Measurements from ENCODE around the gene TTC27.

DNA sequence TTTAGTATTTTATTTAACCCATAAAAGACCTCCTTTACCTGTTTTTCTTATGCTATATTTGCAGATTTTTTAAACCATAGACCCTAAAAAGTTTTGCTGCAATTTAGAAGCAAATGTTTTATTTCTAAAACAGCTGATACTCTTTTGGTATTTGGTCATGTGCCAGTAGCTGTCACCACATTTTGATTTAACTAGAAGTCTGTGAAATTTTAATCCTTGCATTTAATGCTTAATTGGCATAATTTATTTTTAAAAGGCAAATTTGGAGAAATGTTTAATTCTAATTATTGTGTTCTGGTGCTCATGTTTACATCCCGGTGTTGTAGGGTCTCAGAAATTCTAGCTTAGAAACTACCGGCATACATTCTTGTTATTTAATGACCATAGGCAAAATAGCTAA is 111.8 kb downstream of the TTC27 start:
- TF ChIP-seq, protein P1, sequence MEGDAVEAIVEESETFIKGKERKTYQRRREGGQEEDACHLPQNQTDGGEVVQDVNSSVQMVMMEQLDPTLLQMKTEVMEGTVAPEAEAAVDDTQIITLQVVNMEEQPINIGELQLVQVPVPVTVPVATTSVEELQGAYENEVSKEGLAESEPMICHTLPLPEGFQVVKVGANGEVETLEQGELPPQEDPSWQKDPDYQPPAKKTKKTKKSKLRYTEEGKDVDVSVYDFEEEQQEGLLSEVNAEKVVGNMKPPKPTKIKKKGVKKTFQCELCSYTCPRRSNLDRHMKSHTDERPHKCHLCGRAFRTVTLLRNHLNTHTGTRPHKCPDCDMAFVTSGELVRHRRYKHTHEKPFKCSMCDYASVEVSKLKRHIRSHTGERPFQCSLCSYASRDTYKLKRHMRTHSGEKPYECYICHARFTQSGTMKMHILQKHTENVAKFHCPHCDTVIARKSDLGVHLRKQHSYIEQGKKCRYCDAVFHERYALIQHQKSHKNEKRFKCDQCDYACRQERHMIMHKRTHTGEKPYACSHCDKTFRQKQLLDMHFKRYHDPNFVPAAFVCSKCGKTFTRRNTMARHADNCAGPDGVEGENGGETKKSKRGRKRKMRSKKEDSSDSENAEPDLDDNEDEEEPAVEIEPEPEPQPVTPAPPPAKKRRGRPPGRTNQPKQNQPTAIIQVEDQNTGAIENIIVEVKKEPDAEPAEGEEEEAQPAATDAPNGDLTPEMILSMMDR (IDR thresholded peaks at IDR 0.05; ENCODE audit: low read depth, low read length, missing input control) = no peak
- no peak for TF ChIP-seq HNF4G (IDR thresholded peaks at IDR 0.05)
- TF ChIP-seq, protein P2, sequence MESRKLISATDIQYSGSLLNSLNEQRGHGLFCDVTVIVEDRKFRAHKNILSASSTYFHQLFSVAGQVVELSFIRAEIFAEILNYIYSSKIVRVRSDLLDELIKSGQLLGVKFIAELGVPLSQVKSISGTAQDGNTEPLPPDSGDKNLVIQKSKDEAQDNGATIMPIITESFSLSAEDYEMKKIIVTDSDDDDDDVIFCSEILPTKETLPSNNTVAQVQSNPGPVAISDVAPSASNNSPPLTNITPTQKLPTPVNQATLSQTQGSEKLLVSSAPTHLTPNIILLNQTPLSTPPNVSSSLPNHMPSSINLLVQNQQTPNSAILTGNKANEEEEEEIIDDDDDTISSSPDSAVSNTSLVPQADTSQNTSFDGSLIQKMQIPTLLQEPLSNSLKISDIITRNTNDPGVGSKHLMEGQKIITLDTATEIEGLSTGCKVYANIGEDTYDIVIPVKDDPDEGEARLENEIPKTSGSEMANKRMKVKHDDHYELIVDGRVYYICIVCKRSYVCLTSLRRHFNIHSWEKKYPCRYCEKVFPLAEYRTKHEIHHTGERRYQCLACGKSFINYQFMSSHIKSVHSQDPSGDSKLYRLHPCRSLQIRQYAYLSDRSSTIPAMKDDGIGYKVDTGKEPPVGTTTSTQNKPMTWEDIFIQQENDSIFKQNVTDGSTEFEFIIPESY (IDR thresholded peaks at IDR 0.05) = no peak
- no peak for TF ChIP-seq TAF1 (conservative IDR thresholded peaks at IDR 0.05)
- TF ChIP-seq, protein P3, sequence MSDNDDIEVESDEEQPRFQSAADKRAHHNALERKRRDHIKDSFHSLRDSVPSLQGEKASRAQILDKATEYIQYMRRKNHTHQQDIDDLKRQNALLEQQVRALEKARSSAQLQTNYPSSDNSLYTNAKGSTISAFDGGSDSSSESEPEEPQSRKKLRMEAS (IDR thresholded peaks at IDR 0.05) = no peak
- TF ChIP-seq GABPA (IDR thresholded peaks at IDR 0.05 in 1 of 2, conservative IDR thresholded peaks at IDR 0.05 in 1 of 2) = no peak
- no peak for TF ChIP-seq FOXA1 (IDR thresholded peaks at IDR 0.05)
- TF ChIP-seq RAD21 (IDR thresholded peaks at IDR 0.05) = no peak
- no peak for TF ChIP-seq EGR1 (IDR thresholded peaks at IDR 0.05; ENCODE audit: low read depth in 2 of 2)
- TF ChIP-seq, protein P4, sequence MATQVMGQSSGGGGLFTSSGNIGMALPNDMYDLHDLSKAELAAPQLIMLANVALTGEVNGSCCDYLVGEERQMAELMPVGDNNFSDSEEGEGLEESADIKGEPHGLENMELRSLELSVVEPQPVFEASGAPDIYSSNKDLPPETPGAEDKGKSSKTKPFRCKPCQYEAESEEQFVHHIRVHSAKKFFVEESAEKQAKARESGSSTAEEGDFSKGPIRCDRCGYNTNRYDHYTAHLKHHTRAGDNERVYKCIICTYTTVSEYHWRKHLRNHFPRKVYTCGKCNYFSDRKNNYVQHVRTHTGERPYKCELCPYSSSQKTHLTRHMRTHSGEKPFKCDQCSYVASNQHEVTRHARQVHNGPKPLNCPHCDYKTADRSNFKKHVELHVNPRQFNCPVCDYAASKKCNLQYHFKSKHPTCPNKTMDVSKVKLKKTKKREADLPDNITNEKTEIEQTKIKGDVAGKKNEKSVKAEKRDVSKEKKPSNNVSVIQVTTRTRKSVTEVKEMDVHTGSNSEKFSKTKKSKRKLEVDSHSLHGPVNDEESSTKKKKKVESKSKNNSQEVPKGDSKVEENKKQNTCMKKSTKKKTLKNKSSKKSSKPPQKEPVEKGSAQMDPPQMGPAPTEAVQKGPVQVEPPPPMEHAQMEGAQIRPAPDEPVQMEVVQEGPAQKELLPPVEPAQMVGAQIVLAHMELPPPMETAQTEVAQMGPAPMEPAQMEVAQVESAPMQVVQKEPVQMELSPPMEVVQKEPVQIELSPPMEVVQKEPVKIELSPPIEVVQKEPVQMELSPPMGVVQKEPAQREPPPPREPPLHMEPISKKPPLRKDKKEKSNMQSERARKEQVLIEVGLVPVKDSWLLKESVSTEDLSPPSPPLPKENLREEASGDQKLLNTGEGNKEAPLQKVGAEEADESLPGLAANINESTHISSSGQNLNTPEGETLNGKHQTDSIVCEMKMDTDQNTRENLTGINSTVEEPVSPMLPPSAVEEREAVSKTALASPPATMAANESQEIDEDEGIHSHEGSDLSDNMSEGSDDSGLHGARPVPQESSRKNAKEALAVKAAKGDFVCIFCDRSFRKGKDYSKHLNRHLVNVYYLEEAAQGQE (IDR thresholded peaks at IDR 0.05) = no peak

Measured in liver (tissue), 3 donors.